Activated CD8-positive, alpha-beta T cell treated with anti-CD3 and anti-CD28 coated beads for 36 hours (primary cell): Measurements from ENCODE around the gene UNC5CL. TPM values are rescaled to one million over a fixed set of nuclear protein-coding genes. Genes with fewer than 3 reads are reported as not detected.

Source experiments
- ATAC-seq: fragments of 200-7000 bp; cut with Tn5 transposase; one replicate; pipeline ENCODE4 v1.10.0; 2021; ENCODE audit warnings: mild to moderate bottlenecking, moderate library complexity
- CTCF ChIA-PET: fragments of 350-600 bp; sonication (Branson Sonifier 250); formaldehyde crosslinking; loops from one replicate; lab custom pipeline; 2021; ENCODE audit warnings: antibody characterized with exemption; lab: Charles Lee
- POLR2A ChIA-PET: fragments of 350-600 bp; sonication (Branson Sonifier 250); formaldehyde crosslinking; loops from one replicate; lab custom pipeline; 2021; ENCODE audit warnings: antibody characterized with exemption; lab: Charles Lee
- DNase-seq: peaks from one replicate; pipeline ENCODE4 v3.0.0-alpha.2; 2020
- H3K27ac Mint-ChIP-seq: one replicate; pipeline ENCODE4 v1.8.0; 2021; ENCODE audit warnings: mild to moderate bottlenecking, mixed read lengths
- H3K27me3 Mint-ChIP-seq: one replicate; pipeline ENCODE4 v1.8.0; 2021; ENCODE audit warnings: mixed read lengths
- H3K36me3 Mint-ChIP-seq: one replicate; pipeline ENCODE4 v1.8.0; 2021; ENCODE audit warnings: low read depth, mixed read lengths
- H3K4me1 Mint-ChIP-seq: one replicate; pipeline ENCODE4 v1.8.0; 2021; ENCODE audit warnings: low read depth, mixed read lengths
- H3K4me3 Mint-ChIP-seq: one replicate; pipeline ENCODE4 v1.8.0; 2021; ENCODE audit warnings: mild to moderate bottlenecking, moderate library complexity, mixed read lengths
- H3K9me3 Mint-ChIP-seq: one replicate; pipeline ENCODE4 v1.8.0; 2021; ENCODE audit warnings: mixed read lengths
- intact Hi-C: fragments of 100-400 bp; cut with micrococcal nuclease; formaldehyde crosslinking; loops from one replicate; pipeline ENCODE4 v1.10.0; 2022
- total RNA-seq, 2 experiments: library from RNA; stranded (reverse); gene quantifications; one replicate each; pipeline ENCODE4 v1.2.3, GENCODE V29; 2021
- TF ChIP-seq, protein P1 (sequence below): fragments of 200-600 bp; IDR thresholded peaks from one replicate; pipeline ENCODE4 v1.8.0; 2022; ENCODE audit warnings: antibody characterized with exemption, mild to moderate bottlenecking

Gene UNC5CL
- total RNA-seq, 2 experiments from 2014 or later, result 2.3 to 2.6 TPM

DNA sequence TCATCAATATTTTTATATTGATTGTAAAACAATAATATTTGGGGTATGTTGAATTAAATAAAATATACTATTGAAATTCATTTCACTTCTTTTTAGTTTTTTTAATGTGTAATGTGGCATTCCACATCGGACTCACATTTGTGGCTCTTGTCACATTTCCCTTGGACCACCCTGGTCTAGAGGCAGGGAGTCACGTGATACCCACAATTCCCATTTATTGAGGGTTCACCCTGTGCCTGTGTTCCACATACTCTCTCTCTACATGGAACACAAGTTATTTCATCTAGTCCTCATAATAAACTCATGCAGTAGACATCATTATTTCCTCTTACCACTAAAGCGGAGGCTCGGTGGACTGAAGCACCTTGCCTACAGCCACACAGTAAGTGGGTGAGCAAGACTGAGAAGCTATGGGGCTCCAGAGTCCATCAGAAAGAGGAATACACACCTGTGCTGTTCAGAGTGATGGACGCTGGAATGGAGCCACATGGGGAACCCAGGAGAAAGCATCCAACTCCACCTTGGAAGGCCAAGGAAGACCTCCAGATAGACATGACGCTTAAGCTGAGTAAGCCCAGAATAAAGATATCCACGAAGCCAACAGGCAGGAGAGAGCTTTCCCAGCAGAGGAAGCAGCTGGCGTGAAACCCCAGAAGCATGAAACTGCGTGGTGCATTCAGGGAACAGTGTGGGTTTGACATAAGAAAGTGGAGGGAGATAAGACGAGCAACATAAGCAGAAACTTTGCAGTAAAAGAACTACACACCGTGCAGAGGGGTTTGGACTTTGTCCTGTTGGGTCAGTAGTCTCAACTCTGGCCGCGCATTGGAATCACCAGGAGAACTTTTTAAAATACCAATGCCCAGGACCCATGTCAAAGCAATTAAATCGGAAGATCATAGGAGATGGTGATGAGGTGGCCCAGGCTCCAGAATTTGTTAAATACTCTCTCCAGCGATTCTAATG lies 49.5 kb downstream of the UNC5CL start:
- Mint-ChIP-seq H3K9me3 (no peaks in the 10 kb centered on the region), H3K4me1 (no peaks in the 10 kb centered on the region), H3K27me3 (peaks cover 21% of the 10 kb centered on the region), H3K27ac (no peak overlapping the region), H3K36me3 (no peaks in the 10 kb centered on the region), H3K4me3 (no peak overlapping the region)
- CTCF ChIA-PET, result interaction anchor here (0.7 kb wide), 1 partner anchor 39 kb away, joined by 4 read pairs; no protein-coding TSS in a partner anchor
- TF ChIP-seq, protein P1, sequence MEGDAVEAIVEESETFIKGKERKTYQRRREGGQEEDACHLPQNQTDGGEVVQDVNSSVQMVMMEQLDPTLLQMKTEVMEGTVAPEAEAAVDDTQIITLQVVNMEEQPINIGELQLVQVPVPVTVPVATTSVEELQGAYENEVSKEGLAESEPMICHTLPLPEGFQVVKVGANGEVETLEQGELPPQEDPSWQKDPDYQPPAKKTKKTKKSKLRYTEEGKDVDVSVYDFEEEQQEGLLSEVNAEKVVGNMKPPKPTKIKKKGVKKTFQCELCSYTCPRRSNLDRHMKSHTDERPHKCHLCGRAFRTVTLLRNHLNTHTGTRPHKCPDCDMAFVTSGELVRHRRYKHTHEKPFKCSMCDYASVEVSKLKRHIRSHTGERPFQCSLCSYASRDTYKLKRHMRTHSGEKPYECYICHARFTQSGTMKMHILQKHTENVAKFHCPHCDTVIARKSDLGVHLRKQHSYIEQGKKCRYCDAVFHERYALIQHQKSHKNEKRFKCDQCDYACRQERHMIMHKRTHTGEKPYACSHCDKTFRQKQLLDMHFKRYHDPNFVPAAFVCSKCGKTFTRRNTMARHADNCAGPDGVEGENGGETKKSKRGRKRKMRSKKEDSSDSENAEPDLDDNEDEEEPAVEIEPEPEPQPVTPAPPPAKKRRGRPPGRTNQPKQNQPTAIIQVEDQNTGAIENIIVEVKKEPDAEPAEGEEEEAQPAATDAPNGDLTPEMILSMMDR, result no peak
- POLR2A ChIA-PET, result no interaction called here
- no peak for ATAC-seq
- intact Hi-C loops, result no loop called here
- no peak for DNase-seq

DNA sequence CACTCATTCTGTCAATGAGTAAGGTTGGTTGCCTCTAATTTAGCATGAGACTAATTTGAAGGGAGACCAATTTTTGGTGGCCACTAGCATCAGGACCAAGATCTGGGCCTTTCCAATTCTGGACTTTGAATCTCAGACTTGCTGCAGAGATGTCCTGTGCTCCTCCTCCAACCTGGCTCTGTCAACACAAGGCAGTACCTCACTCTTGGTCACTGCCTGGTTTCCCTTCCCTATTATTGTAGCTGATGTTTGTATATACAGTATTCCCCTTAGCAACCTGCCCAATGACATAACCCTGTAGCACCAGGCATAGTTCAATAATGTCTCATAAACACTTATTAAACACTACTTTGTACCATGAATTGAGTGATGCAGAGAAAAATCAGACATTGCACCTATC lies 50.4 kb downstream of the UNC5CL start:
- H3K4me3 Mint-ChIP-seq, result no peak overlapping the region
- H3K27ac Mint-ChIP-seq, result no peak overlapping the region
- no peaks in the 10 kb centered on the region for H3K36me3 Mint-ChIP-seq
- H3K9me3 Mint-ChIP-seq, result no peaks in the 10 kb centered on the region
- TF ChIP-seq, protein P1, result no peak
- peaks cover 25% of the 10 kb centered on the region for H3K27me3 Mint-ChIP-seq
- ATAC-seq (no peak), DNase-seq (no peak)
- ChIA-PET POLR2A (no interaction called here), CTCF (no interaction called here)
- no peaks in the 10 kb centered on the region for H3K4me1 Mint-ChIP-seq
- intact Hi-C loops, result no loop called here

DNA sequence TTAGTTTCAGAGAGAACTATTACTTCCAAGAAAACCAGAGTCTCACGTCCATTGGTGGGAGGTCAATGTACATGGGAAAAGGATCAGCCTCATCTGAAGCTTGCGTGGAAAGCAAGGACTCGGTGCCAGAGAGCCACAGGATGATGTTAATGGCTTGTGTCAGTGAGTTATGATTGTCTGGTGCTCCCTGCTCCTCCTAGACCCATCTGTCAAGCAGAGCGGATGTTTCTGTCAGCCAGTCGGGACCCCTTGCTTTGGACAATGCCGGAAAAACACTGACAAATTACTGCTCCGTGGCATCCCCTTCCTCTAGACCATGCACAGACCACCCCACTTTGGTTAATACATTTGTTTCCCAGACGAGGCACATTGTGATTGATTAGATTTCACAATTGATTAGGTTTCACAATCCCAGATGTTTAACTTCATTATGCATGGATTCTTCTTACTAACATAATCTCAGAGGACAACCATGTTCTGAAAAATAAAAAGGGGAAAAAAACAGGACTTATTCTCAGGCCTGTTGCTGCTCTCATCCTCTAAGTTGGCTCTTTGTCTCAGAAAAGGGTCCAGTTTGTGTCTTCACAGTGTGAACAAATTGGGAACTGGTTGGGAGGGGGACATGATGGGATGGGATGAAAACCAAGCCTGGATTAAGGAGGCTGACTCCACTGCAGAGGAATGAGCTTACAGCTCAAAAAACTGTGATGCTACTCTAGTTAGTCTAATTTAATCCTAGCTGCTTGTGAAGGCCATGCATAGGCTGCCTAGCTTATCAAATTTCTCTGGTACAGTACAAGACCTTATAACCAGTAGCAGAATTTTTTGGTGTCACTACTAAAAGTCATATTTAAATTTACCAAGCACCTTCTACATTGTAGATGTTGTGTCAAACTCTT lies 51.9 kb downstream of the UNC5CL start:
- Mint-ChIP-seq H3K9me3 (no peaks in the 10 kb centered on the region), H3K4me3 (no peak overlapping the region), H3K36me3 (no peaks in the 10 kb centered on the region), H3K27ac (no peak overlapping the region), H3K27me3 (peaks cover 32% of the 10 kb centered on the region), H3K4me1 (no peaks in the 10 kb centered on the region)
- POLR2A ChIA-PET, result no interaction called here
- ATAC-seq (no peak), DNase-seq (no peak)
- CTCF ChIA-PET, result no interaction called here
- TF ChIP-seq, protein P1, result no peak
- intact Hi-C loops, result no loop called here

DNA sequence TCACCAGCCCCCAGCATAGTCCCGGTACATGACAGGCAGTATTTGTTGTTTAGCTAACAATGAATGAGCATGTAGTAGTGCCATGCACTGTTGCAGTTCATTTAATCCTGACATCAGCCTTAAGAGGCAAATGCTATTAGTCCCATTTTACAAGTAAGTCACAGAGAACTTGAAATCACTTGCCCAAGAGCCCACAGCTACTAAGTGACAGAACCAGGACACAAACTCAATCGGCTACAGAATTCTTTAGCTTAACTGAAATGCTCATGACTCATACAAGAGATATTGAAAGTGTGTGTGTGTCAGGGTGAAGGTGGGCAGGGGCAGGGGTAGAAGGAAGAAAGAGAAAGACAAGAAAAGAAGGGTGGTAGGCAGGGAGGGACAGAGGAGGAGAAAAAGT lies 52.7 kb downstream of the UNC5CL start:
- intact Hi-C loops, result no loop called here
- Mint-ChIP-seq H3K27me3 (peaks cover 32% of the 10 kb centered on the region), H3K4me3 (no peak overlapping the region), H3K9me3 (no peaks in the 10 kb centered on the region), H3K4me1 (no peaks in the 10 kb centered on the region), H3K36me3 (no peaks in the 10 kb centered on the region), H3K27ac (no peak overlapping the region)
- TF ChIP-seq, protein P1, result no peak
- ChIA-PET CTCF (no interaction called here), POLR2A (no interaction called here)
- ATAC-seq, result no peak
- no peak for DNase-seq
